Tibial nerve (tissue), 4 donors: ENCODE data around the gene WDR36. TPM values are rescaled to one million over a fixed set of nuclear protein-coding genes. Genes with fewer than 3 reads are reported as not detected.

Experiments used
- DNase-seq, 2 donors: peaks; one replicate each; pipeline ENCODE4 v3.0.0-alpha.2; 2019; ENCODE audit warnings: low spot score in 2 of 2
- H3K27ac ChIP-seq, 4 donors: fragments of 200-600 bp; sonication (generic) in 3 of 4; one replicate each; pipeline ENCODE4 v1.5.1; 2017 to 2019; ENCODE audit warnings: mild to moderate bottlenecking in 1 of 4
- H3K27me3 ChIP-seq, 2 donors: fragments of 200-600 bp; sonication (generic) in 1 of 2; one replicate each; pipeline versions ENCODE4 v1.5.1 to v1.6.0; 2017 to 2019
- H3K36me3 ChIP-seq, 3 donors: fragments of 200-600 bp; sonication (generic); one replicate each; pipeline ENCODE4 v1.5.1; 2018 to 2019
- H3K4me1 ChIP-seq, 4 donors: fragments of 200-600 bp; sonication (generic) in 3 of 4; one replicate each; pipeline ENCODE4 v1.5.1; 2017 to 2019
- H3K4me3 ChIP-seq, 4 donors: fragments of 200-600 bp; sonication (generic) in 3 of 4; one replicate each; pipeline ENCODE4 v1.5.1; 2017 to 2019; ENCODE audit warnings: mild to moderate bottlenecking in 1 of 4, moderate library complexity in 1 of 4
- H3K9me3 ChIP-seq, 4 donors: fragments of 200-600 bp; sonication (generic) in 3 of 4; one replicate each; pipeline ENCODE4 v1.5.1; 2017 to 2019
- EP300 ChIP-seq, 2 donors: sonication (generic); formaldehyde crosslinking; IDR thresholded peaks; one replicate each; pipeline ENCODE4 v1.6.1; 2017; ENCODE audit warnings: antibody characterized with exemption in 2 of 2, mild to moderate bottlenecking in 1 of 2
- POLR2A ChIP-seq, 2 donors: fragments of 450-650 bp; IDR thresholded peaks; one replicate each; pipeline ENCODE4 v1.6.1; 2017; ENCODE audit warnings: antibody characterized with exemption in 2 of 2, mild to moderate bottlenecking in 2 of 2, moderate library complexity in 2 of 2
- WGBS, 2 donors: methylation state at CpG; one replicate each; pipeline ENCODE4 v1.1.5; 2018; 5-methylcytosine and 5-hydroxymethylcytosine counted together
- total RNA-seq, 4 donors: library from RNA; depleted of rRNA; stranded (reverse); fragments of >200 nt; gene quantifications; one replicate each; pipeline ENCODE4 v1.1.0, GENCODE V29; 2016
- TF ChIP-seq, protein P1 (sequence below), 5 experiments: fragments of 200-600 bp in 3 of 5; fragments of 450-650 bp in 2 of 5; sonication (generic) in 3 of 5; IDR thresholded peaks; one replicate each; pipeline ENCODE4 v1.5.1; 2016 to 2019; ENCODE audit warnings: antibody characterized with exemption in 5 of 5, mild to moderate bottlenecking in 3 of 5, moderate library complexity in 2 of 5

Gene WDR36
- total RNA-seq, 4 donors from 2014 or later: 21.6 to 27.9 (median 22.2) TPM

DNA sequence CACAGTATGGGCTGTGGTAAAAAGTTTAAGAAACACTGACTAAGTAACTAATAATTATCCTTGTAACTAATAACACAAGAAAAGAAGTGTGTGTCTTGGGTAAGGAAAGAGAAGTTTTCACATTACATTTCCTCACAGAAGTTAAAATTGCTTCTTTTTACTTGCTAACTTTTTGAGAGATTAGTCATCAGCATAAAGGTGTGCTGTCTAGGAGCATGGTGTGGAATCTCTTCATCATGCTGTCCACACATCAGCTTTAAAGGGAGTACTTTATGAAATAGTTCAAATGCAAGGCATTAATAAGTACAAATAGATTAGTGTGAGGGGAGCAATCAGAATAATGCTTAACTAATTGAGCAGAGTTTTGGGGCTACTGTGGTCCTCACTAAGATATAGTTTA lies 29.8 kb downstream of the WDR36 start:
- TF ChIP-seq POLR2A (IDR thresholded peaks at IDR 0.05): no peak
- TF ChIP-seq EP300 (IDR thresholded peaks at IDR 0.05): no peak
- TF ChIP-seq, protein P1, sequence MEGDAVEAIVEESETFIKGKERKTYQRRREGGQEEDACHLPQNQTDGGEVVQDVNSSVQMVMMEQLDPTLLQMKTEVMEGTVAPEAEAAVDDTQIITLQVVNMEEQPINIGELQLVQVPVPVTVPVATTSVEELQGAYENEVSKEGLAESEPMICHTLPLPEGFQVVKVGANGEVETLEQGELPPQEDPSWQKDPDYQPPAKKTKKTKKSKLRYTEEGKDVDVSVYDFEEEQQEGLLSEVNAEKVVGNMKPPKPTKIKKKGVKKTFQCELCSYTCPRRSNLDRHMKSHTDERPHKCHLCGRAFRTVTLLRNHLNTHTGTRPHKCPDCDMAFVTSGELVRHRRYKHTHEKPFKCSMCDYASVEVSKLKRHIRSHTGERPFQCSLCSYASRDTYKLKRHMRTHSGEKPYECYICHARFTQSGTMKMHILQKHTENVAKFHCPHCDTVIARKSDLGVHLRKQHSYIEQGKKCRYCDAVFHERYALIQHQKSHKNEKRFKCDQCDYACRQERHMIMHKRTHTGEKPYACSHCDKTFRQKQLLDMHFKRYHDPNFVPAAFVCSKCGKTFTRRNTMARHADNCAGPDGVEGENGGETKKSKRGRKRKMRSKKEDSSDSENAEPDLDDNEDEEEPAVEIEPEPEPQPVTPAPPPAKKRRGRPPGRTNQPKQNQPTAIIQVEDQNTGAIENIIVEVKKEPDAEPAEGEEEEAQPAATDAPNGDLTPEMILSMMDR (IDR thresholded peaks at IDR 0.05): no peak
- Histone ChIP-seq H3K27ac (no peak overlapping the region), H3K27me3 (no peaks in the 10 kb centered on the region), H3K9me3 (no peaks in the 10 kb centered on the region), H3K36me3 (peaks cover 0 to 84% (median 0%) of the 10 kb centered on the region in 3 donors), H3K4me3 (no peak overlapping the region), H3K4me1 (no peaks in the 10 kb centered on the region)
- DNase-seq: no peak

DNA sequence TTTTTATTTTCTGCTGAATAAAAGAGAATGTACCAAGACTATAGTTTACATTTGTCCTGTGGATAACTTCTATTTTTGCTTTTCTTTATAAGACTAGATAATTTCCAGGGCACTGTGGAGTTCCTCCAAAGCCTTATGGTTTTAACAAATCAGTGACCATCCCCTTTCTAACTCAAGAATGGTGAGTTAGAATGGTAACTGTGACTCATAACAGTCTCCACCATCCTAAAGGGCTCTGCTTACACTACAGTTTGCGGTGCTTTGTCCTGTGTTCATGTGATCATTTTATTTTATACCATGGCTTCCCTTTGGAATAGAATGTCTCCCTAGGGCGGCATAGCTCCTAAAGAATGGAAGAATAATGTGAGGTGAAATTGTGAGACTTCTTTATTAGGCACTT lies 30.2 kb downstream of the WDR36 start:
- no peak for TF ChIP-seq EP300 (IDR thresholded peaks at IDR 0.05)
- no peak for TF ChIP-seq POLR2A (IDR thresholded peaks at IDR 0.05)
- TF ChIP-seq, protein P1 (IDR thresholded peaks at IDR 0.05): no peak
- Histone ChIP-seq H3K9me3 (no peaks in the 10 kb centered on the region), H3K4me1 (no peaks in the 10 kb centered on the region), H3K4me3 (no peak overlapping the region), H3K27ac (no peak overlapping the region), H3K36me3 (peaks cover 0 to 84% (median 0%) of the 10 kb centered on the region in 3 donors), H3K27me3 (no peaks in the 10 kb centered on the region)
- no peak for DNase-seq
- 62 to 72% methylated on average over 2 of the region's 2 CpGs for WGBS, 2 donors

DNA sequence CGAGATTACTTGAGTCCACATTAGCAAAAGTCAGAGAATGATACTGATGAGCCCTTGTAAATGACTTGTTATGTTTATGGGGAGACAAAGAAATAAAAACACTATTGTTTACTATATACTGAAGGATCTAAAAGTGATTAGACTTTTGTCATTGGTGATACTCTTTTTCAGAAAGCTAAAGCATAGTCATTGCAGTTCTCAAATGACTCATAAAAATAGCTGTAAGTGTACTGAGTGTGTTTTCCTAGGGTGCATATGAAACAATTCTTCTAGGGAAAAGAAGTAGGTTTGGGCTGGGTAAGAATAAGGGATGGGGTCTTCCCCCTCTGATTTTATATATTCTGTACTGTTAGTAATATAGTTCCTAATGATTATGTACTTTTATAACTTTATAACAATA lies 32.6 kb downstream of the WDR36 start:
- DNase-seq: no peak
- H3K27ac ChIP-seq: no peak overlapping the region
- H3K4me1 ChIP-seq: no peaks in the 10 kb centered on the region
- 83 to 90% methylated on average over 1 of the region's 1 CpG for WGBS, 2 donors
- H3K9me3 ChIP-seq: no peaks in the 10 kb centered on the region
- H3K36me3 ChIP-seq: peaks cover 0 to 73% (median 0%) of the 10 kb centered on the region in 3 donors
- no peaks in the 10 kb centered on the region for H3K27me3 ChIP-seq
- TF ChIP-seq POLR2A (IDR thresholded peaks at IDR 0.05) (no peak), EP300 (IDR thresholded peaks at IDR 0.05) (no peak)
- TF ChIP-seq, protein P1 (IDR thresholded peaks at IDR 0.05): no peak
- no peak overlapping the region for H3K4me3 ChIP-seq

DNA sequence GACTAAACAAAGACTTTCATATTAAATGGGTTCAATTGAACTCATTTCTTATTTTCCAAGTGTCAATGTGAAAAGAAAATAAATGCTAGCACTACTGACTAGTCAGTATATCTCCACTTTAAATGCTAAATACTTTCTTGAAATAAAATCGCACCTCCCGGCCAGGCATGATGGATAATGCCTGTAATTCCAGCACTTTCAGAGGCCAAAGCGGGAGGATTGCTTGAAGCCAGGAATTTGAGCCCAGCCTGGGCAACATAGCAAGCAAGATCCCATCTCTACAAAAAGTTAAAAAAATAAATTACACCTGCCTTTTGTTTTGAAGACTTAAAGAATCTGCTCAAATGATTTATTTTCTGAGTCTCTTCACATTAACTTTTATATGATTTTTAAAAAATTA lies 34.7 kb downstream of the WDR36 start:
- H3K27me3 ChIP-seq: no peaks in the 10 kb centered on the region
- no peak overlapping the region for H3K27ac ChIP-seq
- WGBS, 2 donors: 93 to 94% methylated on average over 3 of the region's 3 CpGs
- no peak overlapping the region for H3K4me3 ChIP-seq
- H3K4me1 ChIP-seq: peaks cover 0 to 4% (median 0%) of the 10 kb centered on the region in 4 donors
- TF ChIP-seq, protein P1 (IDR thresholded peaks at IDR 0.05): no peak
- no peak for TF ChIP-seq EP300 (IDR thresholded peaks at IDR 0.05)
- TF ChIP-seq POLR2A (IDR thresholded peaks at IDR 0.05): no peak
- H3K9me3 ChIP-seq: no peaks in the 10 kb centered on the region
- DNase-seq: no peak
- peaks cover 0 to 52% (median 0%) of the 10 kb centered on the region in 3 donors for H3K36me3 ChIP-seq

DNA sequence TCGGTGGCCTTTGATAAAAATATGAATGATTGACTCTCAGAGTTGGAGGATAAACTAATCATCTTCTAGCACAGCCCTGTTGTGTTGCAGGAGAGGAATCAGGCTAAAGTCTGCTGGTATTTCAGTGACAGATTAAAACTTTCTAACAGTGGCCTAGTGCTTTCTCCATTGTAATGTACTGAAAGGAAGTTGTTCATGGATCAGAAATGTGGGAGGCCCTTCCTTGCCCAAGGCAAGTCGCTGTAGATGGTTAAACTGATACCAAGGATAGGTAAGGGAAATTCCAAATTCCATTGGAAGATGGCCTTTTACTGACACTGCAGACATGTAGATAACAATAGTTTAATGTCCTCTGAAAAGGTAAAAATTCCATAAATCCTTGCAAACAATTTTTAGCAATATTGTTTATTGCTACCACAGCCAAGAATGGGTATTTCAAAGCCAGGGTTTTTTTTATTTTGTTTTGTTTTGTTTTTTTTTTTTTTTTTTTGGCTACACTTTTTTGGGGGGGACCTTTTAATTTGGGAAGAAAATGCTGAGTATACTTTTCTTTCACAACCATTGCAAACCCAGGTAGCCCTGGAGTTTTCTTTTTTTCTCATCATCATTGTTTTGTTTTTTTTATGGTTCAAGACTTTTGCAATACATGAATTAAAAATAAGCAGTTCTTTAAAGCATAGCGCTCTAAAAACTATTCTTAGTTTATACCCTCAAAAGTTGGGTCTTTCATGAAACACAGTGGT lies 35.5 kb downstream of the WDR36 start:
- TF ChIP-seq, protein P1 (IDR thresholded peaks at IDR 0.05): no peak
- TF ChIP-seq POLR2A (IDR thresholded peaks at IDR 0.05) (no peak), EP300 (IDR thresholded peaks at IDR 0.05) (no peak)
- peaks cover 0 to 45% (median 0%) of the 10 kb centered on the region in 3 donors for H3K36me3 ChIP-seq

More for the DNA sequence above, 35.5 kb downstream of the WDR36 start:
- DNase-seq: no peak
- Histone ChIP-seq H3K4me1 (peaks cover 0 to 8% (median 0%) of the 10 kb centered on the region in 4 donors), H3K9me3 (no peaks in the 10 kb centered on the region), H3K4me3 (no peak overlapping the region), H3K27ac (no peak overlapping the region), H3K27me3 (no peaks in the 10 kb centered on the region)
- 77 to 79% methylated on average over 3 of the region's 3 CpGs for WGBS, 2 donors
